Fibroblast of the aortic adventitia (primary cell): Measurements from ENCODE around the gene CAMTA1. TPM values are rescaled to one million over a fixed set of nuclear protein-coding genes. Genes with fewer than 3 reads are reported as not detected.
A peak's percentile ranks its signal among the peaks of the same experiment; 100 is the strongest.

Experiments
- DNase-seq: peaks from one replicate; pipeline ENCODE4 v3.0.0-alpha.2; 2010; ENCODE audit warnings: low read depth
- H3K4me3 ChIP-seq: 2 replicates; pipeline ENCODE4 v1.5.1; 2011; ENCODE audit warnings: low read depth, mild to moderate bottlenecking, control low read depth, low read length, moderate library complexity
- total RNA-seq: library from RNA; depleted of rRNA; stranded (reverse); fragments of >200 nt; gene quantifications from 2 replicates; pipeline ENCODE4 v1.2.3, GENCODE V29; 2012; ENCODE audit warnings: low replicate concordance
- TF ChIP-seq, protein P1 (sequence below): IDR thresholded peaks from 2 replicates; pipeline ENCODE4 v1.5.1; 2011; ENCODE audit warnings: mild to moderate bottlenecking, low read length, control low read depth, inconsistent platforms; ENCODE audit not compliant: insufficient read depth

CAMTA1 gene
- total RNA-seq, 1 donor, result 91.9 TPM

DNA sequence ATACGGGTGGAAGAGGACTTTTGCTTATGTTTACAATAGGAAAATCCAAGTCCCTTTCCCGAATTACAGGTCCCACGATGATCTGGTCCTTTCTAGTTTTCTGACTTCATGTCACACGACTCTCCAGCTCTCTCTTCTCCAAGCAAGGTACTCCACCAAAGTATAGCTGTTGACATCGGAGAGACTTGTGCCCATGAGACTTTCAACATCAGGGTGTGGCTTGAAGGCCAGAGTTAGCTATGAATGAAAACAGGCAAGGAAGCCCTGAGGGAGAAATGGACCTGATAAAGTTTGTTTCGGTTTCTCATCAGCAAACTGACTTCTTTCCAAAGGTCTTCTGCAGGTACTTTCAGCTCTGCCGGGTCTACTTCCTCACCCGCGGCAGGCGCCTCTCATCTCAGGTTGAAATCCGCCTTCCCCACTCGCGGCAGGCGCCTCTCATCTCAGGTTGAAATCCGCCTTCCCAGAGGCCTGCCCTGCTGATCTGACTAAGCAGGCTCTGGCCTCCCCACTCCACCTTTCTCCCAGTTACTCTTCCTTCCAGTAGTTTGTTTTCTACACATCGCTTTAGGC, 996.8 kb downstream of the CAMTA1 start:
- TF ChIP-seq, protein P1, sequence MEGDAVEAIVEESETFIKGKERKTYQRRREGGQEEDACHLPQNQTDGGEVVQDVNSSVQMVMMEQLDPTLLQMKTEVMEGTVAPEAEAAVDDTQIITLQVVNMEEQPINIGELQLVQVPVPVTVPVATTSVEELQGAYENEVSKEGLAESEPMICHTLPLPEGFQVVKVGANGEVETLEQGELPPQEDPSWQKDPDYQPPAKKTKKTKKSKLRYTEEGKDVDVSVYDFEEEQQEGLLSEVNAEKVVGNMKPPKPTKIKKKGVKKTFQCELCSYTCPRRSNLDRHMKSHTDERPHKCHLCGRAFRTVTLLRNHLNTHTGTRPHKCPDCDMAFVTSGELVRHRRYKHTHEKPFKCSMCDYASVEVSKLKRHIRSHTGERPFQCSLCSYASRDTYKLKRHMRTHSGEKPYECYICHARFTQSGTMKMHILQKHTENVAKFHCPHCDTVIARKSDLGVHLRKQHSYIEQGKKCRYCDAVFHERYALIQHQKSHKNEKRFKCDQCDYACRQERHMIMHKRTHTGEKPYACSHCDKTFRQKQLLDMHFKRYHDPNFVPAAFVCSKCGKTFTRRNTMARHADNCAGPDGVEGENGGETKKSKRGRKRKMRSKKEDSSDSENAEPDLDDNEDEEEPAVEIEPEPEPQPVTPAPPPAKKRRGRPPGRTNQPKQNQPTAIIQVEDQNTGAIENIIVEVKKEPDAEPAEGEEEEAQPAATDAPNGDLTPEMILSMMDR, result no peak
- no peak for DNase-seq
- H3K4me3 ChIP-seq, result no peak overlapping the region

DNA sequence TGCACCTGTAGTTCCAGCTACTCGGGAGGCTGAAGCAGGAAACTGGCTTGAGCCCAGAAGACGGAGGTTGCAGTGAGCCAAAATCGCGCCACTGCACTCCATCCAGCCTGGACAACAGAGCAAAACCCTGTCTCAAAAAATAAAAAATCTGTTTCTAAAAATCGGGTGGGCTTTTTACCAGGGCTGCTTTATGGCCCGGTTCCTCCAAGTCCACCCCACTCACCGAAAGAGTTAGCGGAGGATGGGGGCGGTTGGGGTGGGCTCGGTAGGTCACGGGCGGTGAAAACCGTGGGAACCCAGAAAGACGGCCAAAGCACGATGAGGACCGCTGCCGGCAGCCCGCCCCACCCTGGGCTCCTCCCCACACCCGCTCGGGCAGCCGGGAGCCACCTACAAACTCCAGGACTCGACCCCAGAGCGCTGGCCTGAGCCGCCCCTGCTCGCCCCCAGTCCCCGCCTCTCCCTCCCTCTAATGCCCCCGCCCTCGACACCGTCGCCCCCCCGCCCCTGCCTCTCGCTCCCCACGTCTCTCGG, 998.0 kb downstream of the CAMTA1 start:
- peak; percentile 57 for DNase-seq
- H3K4me3 ChIP-seq, result peak overlapping the region; percentile 63
- TF ChIP-seq, protein P1, result no peak

DNA sequence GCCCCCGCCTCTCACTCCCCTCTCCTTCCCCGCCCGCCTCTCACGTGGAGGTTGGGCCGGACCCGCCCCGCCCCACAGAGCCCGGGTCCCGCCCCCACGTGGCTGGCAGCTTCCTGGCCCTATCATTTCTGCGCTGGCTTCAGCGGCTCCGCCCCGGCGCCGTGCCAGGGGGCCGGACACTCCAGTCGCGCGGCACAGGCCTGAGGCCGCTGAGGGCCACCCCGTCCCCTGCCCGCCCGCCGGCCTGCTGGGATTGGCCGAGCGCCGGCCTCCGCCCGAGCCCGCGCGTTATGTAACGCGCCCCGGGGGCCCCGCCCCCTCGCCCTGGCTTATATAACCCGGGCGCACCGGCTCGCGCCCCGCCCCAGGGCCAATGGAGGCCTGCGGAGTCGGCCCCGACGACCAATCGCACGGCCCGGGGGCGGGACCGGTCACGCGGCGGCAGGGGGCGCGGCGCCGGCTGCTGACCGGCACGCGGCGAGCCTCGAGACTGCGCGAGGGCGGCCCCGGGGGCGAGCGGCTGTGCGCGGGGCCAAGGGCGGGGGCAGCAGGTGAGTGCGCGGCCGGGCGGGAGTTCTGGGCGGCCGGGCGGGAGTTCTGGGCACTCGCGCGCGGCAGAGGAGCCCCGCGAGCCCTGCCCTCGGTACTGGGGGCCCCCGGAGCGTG, 998.7 kb downstream of the CAMTA1 start, which contains the start of gene PER3:
PER3 (plus strand) TSS at position 466 of the 666 bp plus-strand sequence. CDS start 587 bp downstream, outside the sequence.
- H3K4me3 ChIP-seq, result peak within 1 kb of the TSS; percentile 69
- DNase-seq, result peak; percentile 96
- TF ChIP-seq, protein P1, result no peak

DNA sequence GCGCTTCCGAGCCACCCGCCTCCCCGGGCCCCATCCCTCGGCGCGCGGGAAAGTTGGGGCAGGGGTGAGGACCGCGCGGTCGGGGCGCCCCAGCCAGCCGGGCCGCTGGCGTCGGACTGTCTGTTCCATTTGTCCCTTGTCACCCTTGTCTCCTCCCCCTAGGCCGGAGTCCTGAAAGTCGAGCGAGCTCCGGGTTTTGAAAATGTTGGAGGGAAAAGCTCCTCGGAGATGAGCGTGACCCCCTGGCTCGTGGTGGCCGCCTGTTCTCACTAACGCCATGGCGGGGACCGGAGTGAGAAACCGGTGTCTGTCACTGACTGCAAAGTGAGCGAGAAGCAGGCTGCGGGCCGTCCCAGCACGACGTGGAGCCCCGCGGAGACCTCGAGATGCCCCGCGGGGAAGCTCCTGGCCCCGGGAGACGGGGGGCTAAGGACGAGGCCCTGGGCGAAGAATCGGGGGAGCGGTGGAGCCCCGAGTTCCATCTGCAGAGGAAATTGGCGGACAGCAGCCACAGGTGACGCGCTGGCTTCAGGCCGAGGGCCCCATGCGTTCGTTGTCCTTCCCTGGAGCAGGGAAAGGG, 999.3 kb downstream of the CAMTA1 start:
- TF ChIP-seq, protein P1, result no peak
- no peak for DNase-seq
- peak overlapping the region; percentile 69 for H3K4me3 ChIP-seq

DNA sequence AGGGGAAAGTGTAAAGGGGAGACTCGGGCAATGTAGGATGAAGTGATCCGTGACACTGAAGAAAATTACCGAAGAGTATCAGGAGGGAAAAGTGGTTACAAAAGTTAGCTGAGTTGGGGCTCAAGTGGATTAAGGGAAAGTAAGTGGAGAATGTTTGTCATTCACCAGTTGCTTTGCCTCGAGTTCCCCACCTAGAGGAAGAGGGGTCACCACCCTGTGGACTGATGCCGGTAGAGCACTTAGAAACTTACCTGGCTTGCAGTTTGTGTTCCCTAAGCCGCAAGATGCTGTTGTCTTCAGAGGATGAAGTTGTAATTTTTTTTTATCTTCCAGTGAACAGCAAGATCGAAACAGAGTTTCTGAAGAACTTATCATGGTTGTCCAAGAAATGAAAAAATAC, 999.9 kb downstream of the CAMTA1 start:
- H3K4me3 ChIP-seq, result peak overlapping the region; percentile 69
- no peak for DNase-seq
- TF ChIP-seq, protein P1, result no peak

DNA sequence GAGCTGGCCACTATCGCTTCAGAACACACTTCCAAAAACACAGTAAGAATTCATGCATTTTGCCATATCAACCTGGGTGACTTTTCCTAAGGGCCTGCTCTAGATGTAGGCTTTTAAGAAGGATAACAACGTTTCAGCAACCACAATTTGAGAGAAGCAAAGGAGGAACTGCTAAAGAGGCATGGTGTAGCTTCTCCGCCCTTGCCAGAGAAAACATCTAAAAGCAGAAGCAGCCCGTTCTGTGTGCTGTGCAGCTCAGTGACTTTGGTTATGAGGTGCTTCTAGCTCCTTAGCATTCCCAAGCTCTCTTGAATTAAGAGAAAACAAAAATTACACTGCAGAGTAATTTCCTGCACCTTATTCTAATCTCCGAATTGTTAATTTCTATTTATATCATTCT, 1001.5 kb downstream of the CAMTA1 start:
- TF ChIP-seq, protein P1, result no peak
- no peak overlapping the region for H3K4me3 ChIP-seq
- DNase-seq, result no peak
